HEK293 (cell line): ENCODE data around the gene NRP1.

ENCODE experiments used
- CTCF ChIA-PET: fragments of 350-600 bp; formaldehyde crosslinking; extraction: SDS; loops from one replicate; lab custom pipeline; 2021; ENCODE audit warnings: antibody characterized with exemption; lab: Yijun Ruan, JAX
- POLR2A ChIA-PET: fragments of 300-600 bp; formaldehyde crosslinking; extraction: SDS; loops from one replicate; lab custom pipeline; 2020; ENCODE audit warnings: antibody characterized with exemption, inconsistent platforms; lab: Yijun Ruan, JAX
- H3K27ac ChIP-seq: fragments of 200-500 bp; sonication (Bioruptor generic); 2 replicates; pipeline ENCODE4 v1.5.1; 2014; ENCODE audit warnings: low read depth, low read length, control low read depth, inconsistent platforms; ENCODE audit errors: extremely low read depth
- H3K36me3 ChIP-seq, 2 experiments: fragments of 200-500 bp in 1 of 2; sonication (Bioruptor generic) in 1 of 2; 1 replicate in 1 of 2; 2 replicates in 1 of 2; pipeline ENCODE4 v1.5.1; 2014 to 2017; ENCODE audit warnings: inconsistent platforms in 2 of 2, low read length in 2 of 2; ENCODE audit not compliant: control insufficient read depth in 2 of 2, insufficient read depth in 1 of 2
- H3K4me1 ChIP-seq: fragments of 200-500 bp; sonication (Bioruptor generic); 2 replicates; pipeline ENCODE4 v1.5.1; 2014; ENCODE audit warnings: mild to moderate bottlenecking, low read length, inconsistent platforms; ENCODE audit not compliant: control insufficient read depth, insufficient read depth
- H3K4me3 ChIP-seq: 2 replicates; pipeline ENCODE4 v1.5.1; 2011; ENCODE audit warnings: low read depth, mild to moderate bottlenecking, control low read depth, low read length, moderate library complexity
- H3K9me3 ChIP-seq: fragments of 200-500 bp; sonication (Bioruptor generic); 2 replicates; pipeline ENCODE4 v1.5.1; 2014; ENCODE audit warnings: low read depth, low read length, inconsistent platforms; ENCODE audit not compliant: control insufficient read depth, insufficient read depth
- GLI2 ChIP-seq: fragments of 450-650 bp; formaldehyde crosslinking; IDR thresholded peaks from 2 replicates; pipeline ENCODE4; 2017; ENCODE audit warnings: missing biosample characterization, missing genetic modification characterization, low read depth, borderline replicate concordance
- OSR2 ChIP-seq: fragments of 450-650 bp; formaldehyde crosslinking; IDR thresholded peaks from 2 replicates; pipeline ENCODE4 v1.5.1; 2016; ENCODE audit warnings: missing biosample characterization, missing genetic modification characterization
- OVOL3 ChIP-seq: fragments of 450-650 bp; formaldehyde crosslinking; IDR thresholded peaks from 2 replicates; pipeline ENCODE4 v1.5.1; 2016; ENCODE audit warnings: missing biosample characterization, missing genetic modification characterization
- SALL2 ChIP-seq: fragments of 450-650 bp; formaldehyde crosslinking; IDR thresholded peaks from 2 replicates; pipeline ENCODE4 v1.5.0; 2017; ENCODE audit warnings: missing biosample characterization, mild to moderate bottlenecking, missing genetic modification characterization, borderline replicate concordance
- SP7 ChIP-seq: fragments of 450-650 bp; formaldehyde crosslinking; IDR thresholded peaks from 2 replicates; pipeline ENCODE4 v1.5.1; 2016; ENCODE audit warnings: missing biosample characterization, missing genetic modification characterization
- ZBTB1 ChIP-seq: fragments of 450-650 bp; formaldehyde crosslinking; IDR thresholded peaks from 2 replicates; pipeline ENCODE4 v1.5.1; 2016; ENCODE audit warnings: missing biosample characterization, missing genetic modification characterization
- ZNF121 ChIP-seq: fragments of 450-650 bp; formaldehyde crosslinking; IDR thresholded peaks from 2 replicates; pipeline ENCODE4 v1.5.1; 2016; ENCODE audit warnings: missing biosample characterization, missing genetic modification characterization
- ZNF133 ChIP-seq: fragments of 450-650 bp; formaldehyde crosslinking; IDR thresholded peaks from 2 replicates; pipeline ENCODE4 v1.5.1; 2016; ENCODE audit warnings: missing biosample characterization, missing genetic modification characterization
- ZNF2 ChIP-seq: fragments of 450-650 bp; formaldehyde crosslinking; IDR thresholded peaks from 2 replicates; pipeline ENCODE4 v1.5.1; 2016; ENCODE audit warnings: missing biosample characterization, missing genetic modification characterization
- ZNF202 ChIP-seq: fragments of 450-650 bp; formaldehyde crosslinking; IDR thresholded peaks from 2 replicates; pipeline ENCODE4 v1.5.1; 2016; ENCODE audit warnings: missing biosample characterization, missing genetic modification characterization, borderline replicate concordance
- ZNF510 ChIP-seq: fragments of 450-650 bp; formaldehyde crosslinking; IDR thresholded peaks from 2 replicates; pipeline ENCODE4 v1.5.1; 2018; ENCODE audit warnings: mild to moderate bottlenecking, missing genetic modification characterization, missing biosample characterization; ENCODE audit not compliant: insufficient replicate concordance
- ZNF561 ChIP-seq: fragments of 450-650 bp; IDR thresholded peaks from 2 replicates; pipeline ENCODE4 v1.5.1; 2018; ENCODE audit warnings: missing biosample characterization, missing genetic modification characterization, borderline replicate concordance
- ZNF654 ChIP-seq: fragments of 450-650 bp; formaldehyde crosslinking; IDR thresholded peaks from 2 replicates; pipeline ENCODE4 v1.5.1; 2016; ENCODE audit warnings: low read depth, missing biosample characterization, missing genetic modification characterization
- ZNF677 ChIP-seq: fragments of 450-650 bp; IDR thresholded peaks from 2 replicates; pipeline ENCODE4 v1.5.0; 2018; ENCODE audit warnings: missing biosample characterization, mild to moderate bottlenecking, missing genetic modification characterization, moderate library complexity
- ZNF792 ChIP-seq: fragments of 450-650 bp; formaldehyde crosslinking; IDR thresholded peaks from 2 replicates; pipeline ENCODE4 v1.5.1; 2016; ENCODE audit warnings: missing biosample characterization, missing genetic modification characterization
- ZNF830 ChIP-seq: fragments of 450-650 bp; IDR thresholded peaks from 2 replicates; pipeline ENCODE4 v1.5.0; 2018; ENCODE audit warnings: missing biosample characterization, missing genetic modification characterization, low read depth, mild to moderate bottlenecking, moderate library complexity
- ZSCAN23 ChIP-seq: fragments of 450-650 bp; formaldehyde crosslinking; IDR thresholded peaks from 2 replicates; pipeline ENCODE4 v1.5.1; 2016; ENCODE audit warnings: missing biosample characterization, missing genetic modification characterization
- TF ChIP-seq, protein P1 (sequence below): fragments of 450-650 bp; IDR thresholded peaks from 2 replicates; pipeline ENCODE4 v1.5.1; 2018; ENCODE audit warnings: missing biosample characterization, missing genetic modification characterization
- TF ChIP-seq, protein P2 (sequence below): fragments of 450-650 bp; formaldehyde crosslinking; IDR thresholded peaks from 2 replicates; pipeline ENCODE4 v1.5.1; 2016; ENCODE audit warnings: missing biosample characterization, missing genetic modification characterization
- TF ChIP-seq, protein P3 (sequence below): fragments of 450-650 bp; formaldehyde crosslinking; IDR thresholded peaks from 2 replicates; pipeline ENCODE4 v1.5.1; 2017; ENCODE audit warnings: missing biosample characterization, missing genetic modification characterization
- TF ChIP-seq, protein P4 (sequence below): fragments of 450-650 bp; formaldehyde crosslinking; IDR thresholded peaks from 2 replicates; pipeline ENCODE4 v1.5.1; 2016; ENCODE audit warnings: missing biosample characterization, missing genetic modification characterization

The NRP1 gene

DNA sequence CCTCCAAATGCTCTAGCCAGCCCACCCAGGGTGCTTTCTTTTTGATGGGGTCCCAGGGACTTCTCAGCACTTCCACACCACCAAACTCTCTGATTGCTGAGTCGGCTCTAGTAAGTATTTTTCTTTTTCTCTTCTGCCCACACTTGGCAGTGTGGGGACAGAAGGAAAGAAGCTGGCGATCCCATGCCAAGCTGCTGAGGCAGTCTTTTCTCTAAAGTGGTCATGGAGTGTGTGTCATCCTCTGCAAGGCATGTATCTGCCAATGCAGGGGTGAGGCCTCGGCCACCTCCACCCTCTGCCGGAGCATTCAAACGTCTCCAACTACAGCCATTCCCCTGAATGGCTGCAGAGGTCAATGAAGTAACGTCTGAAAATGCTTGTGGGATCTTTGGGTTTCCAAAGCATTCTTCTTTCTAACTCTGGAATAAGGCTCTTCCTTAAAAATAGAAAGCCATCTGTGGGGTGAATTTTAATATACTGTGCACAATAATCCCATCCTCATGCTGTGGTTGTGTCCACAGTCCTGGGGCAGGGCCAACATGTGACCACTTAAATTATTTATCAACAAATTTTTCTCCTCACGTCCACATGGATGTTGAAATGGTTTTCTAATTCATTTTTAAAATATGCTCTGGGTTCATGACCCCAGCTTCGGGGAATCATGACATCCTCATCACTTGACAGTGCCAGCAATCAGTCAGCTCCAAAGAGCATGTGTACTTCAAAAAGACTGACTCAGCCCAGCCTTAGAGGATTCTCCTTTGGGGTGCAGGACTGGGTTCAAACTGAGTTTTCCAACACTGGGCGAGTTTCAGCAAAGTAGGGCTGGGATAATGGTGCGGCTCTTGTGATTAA lies 205.1 kb downstream of the NRP1 start:
- H3K36me3 ChIP-seq = no peaks in the 10 kb centered on the region
- TF ChIP-seq ZSCAN23 (tag by site-specific recombination) (no peak), SALL2 (no peak), ZNF561 (tag by site-specific recombination) (no peak), ZNF510 (tag by site-specific recombination) (no peak), ZNF2 (tag by site-specific recombination) (no peak), ZNF654 (tag by site-specific recombination) (no peak), OVOL3 (tag by site-specific recombination) (no peak), ZNF133 (tag by site-specific recombination) (no peak), ZNF202 (tag by site-specific recombination) (no peak), ZNF121 (no peak), ZNF792 (tag by site-specific recombination) (no peak), ZNF677 (tag by site-specific recombination) (no peak), ZNF830 (tag by site-specific recombination) (no peak)
- TF ChIP-seq, protein P1, sequence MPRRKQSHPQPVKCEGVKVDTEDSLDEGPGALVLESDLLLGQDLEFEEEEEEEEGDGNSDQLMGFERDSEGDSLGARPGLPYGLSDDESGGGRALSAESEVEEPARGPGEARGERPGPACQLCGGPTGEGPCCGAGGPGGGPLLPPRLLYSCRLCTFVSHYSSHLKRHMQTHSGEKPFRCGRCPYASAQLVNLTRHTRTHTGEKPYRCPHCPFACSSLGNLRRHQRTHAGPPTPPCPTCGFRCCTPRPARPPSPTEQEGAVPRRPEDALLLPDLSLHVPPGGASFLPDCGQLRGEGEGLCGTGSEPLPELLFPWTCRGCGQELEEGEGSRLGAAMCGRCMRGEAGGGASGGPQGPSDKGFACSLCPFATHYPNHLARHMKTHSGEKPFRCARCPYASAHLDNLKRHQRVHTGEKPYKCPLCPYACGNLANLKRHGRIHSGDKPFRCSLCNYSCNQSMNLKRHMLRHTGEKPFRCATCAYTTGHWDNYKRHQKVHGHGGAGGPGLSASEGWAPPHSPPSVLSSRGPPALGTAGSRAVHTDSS (tag by site-specific recombination) = no peak
- TF ChIP-seq, protein P2, sequence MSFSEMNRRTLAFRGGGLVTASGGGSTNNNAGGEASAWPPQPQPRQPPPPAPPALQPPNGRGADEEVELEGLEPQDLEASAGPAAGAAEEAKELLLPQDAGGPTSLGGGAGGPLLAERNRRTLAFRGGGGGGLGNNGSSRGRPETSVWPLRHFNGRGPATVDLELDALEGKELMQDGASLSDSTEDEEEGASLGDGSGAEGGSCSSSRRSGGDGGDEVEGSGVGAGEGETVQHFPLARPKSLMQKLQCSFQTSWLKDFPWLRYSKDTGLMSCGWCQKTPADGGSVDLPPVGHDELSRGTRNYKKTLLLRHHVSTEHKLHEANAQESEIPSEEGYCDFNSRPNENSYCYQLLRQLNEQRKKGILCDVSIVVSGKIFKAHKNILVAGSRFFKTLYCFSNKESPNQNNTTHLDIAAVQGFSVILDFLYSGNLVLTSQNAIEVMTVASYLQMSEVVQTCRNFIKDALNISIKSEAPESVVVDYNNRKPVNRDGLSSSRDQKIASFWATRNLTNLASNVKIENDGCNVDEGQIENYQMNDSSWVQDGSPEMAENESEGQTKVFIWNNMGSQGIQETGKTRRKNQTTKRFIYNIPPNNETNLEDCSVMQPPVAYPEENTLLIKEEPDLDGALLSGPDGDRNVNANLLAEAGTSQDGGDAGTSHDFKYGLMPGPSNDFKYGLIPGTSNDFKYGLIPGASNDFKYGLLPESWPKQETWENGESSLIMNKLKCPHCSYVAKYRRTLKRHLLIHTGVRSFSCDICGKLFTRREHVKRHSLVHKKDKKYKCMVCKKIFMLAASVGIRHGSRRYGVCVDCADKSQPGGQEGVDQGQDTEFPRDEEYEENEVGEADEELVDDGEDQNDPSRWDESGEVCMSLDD (tag by site-specific recombination) = no peak
- TF ChIP-seq, protein P3, sequence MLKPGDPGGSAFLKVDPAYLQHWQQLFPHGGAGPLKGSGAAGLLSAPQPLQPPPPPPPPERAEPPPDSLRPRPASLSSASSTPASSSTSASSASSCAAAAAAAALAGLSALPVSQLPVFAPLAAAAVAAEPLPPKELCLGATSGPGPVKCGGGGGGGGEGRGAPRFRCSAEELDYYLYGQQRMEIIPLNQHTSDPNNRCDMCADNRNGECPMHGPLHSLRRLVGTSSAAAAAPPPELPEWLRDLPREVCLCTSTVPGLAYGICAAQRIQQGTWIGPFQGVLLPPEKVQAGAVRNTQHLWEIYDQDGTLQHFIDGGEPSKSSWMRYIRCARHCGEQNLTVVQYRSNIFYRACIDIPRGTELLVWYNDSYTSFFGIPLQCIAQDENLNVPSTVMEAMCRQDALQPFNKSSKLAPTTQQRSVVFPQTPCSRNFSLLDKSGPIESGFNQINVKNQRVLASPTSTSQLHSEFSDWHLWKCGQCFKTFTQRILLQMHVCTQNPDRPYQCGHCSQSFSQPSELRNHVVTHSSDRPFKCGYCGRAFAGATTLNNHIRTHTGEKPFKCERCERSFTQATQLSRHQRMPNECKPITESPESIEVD (tag by site-specific recombination) = no peak
- TF ChIP-seq, protein P4, sequence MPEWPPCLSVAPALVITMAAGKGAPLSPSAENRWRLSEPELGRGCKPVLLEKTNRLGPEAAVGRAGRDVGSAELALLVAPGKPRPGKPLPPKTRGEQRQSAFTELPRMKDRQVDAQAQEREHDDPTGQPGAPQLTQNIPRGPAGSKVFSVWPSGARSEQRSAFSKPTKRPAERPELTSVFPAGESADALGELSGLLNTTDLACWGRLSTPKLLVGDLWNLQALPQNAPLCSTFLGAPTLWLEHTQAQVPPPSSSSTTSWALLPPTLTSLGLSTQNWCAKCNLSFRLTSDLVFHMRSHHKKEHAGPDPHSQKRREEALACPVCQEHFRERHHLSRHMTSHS (tag by site-specific recombination) = no peak
- no peaks in the 10 kb centered on the region for H3K9me3 ChIP-seq
- 0 out of 2 replicates have a peak, but pooled peaks cover 3% of the 10 kb centered on the region for H3K4me1 ChIP-seq
- no peak overlapping the region for H3K4me3 ChIP-seq
- POLR2A ChIA-PET = no interaction called here
- no peak overlapping the region for H3K27ac ChIP-seq
- CTCF ChIA-PET = interaction anchor here (0.6 to 2.3 kb wide), 5 partner anchors 13 to 763 kb away, joined by 3 to 12 read pairs (median 4); no protein-coding TSS in a partner anchor

DNA sequence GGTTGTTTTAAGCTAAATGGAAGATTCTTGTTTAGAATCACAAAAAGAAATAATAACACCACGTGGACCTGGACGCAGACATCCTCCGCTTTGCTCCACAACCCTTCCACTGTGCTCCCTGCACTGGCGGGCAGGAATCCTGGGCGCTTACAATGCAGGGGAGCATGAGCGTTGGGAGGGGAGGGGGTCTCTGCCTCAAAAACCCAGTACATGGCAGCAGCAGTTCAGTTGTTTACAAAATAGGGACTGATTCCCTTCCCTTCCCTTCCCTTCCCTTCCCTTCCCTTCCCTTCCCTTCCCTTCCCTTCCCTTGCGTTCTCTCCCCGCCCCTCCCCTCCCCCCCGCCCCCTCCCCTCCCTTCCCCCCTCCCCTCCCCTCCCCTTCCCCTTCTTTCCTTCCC lies 206.8 kb downstream of the NRP1 start:
- Histone ChIP-seq H3K27ac (no peak overlapping the region), H3K4me1 (no peaks in the 10 kb centered on the region), H3K9me3 (no peaks in the 10 kb centered on the region), H3K4me3 (no peak overlapping the region), H3K36me3 (no peaks in the 10 kb centered on the region)
- TF ChIP-seq SP7 (tag by site-specific recombination) (no peak), OSR2 (no peak), GLI2 (tag by site-specific recombination) (no peak), ZBTB1 (no peak), ZNF654 (tag by site-specific recombination) (no peak)
- CTCF ChIA-PET = interaction anchor here (1.9 kb wide), 1 partner anchor 12 kb away, joined by 6 read pairs; no protein-coding TSS in a partner anchor
- POLR2A ChIA-PET = no interaction called here
